SK-N-SH (cell line): ENCODE data around the gene ABHD12. TPM values are rescaled to one million over a fixed set of nuclear protein-coding genes. Genes with fewer than 3 reads are reported as not detected.

Experiments
- CTCF ChIA-PET: fragments of 300-600, 350-600 bp; formaldehyde crosslinking; extraction: SDS; loops from one replicate; lab custom pipeline; 2021; lab: Yijun Ruan, JAX
- POLR2A ChIA-PET: fragments of 350-600 bp; sonication (Branson Sonifier 250); formaldehyde crosslinking; extraction: SDS; loops from one replicate; lab custom pipeline; 2020; ENCODE audit warnings: antibody characterized with exemption, inconsistent platforms; lab: Yijun Ruan, JAX
- DNase-seq: peaks from one replicate; pipeline ENCODE4 v3.0.0; 2012
- H2AFZ ChIP-seq: fragments of 200-600 bp; sonication (generic); 2 replicates; pipeline ENCODE4 v1.8.1; 2016; ENCODE audit warnings: antibody characterized with exemption, mild to moderate bottlenecking, low read depth
- H3F3A ChIP-seq: fragments of 200-600 bp; sonication (generic); replicated peaks from 2 replicates; pipeline ENCODE3; 2016; ENCODE audit warnings: antibody characterized with exemption, mild to moderate bottlenecking; ENCODE audit not compliant: insufficient read depth
- H3K27ac ChIP-seq, 2 experiments: fragments of 200-500 bp in 1 of 2; fragments of 200-600 bp in 1 of 2; sonication (Bioruptor generic) in 1 of 2; sonication (generic), shearing (Covaris generic) in 1 of 2; 2 replicates each; pipeline versions ENCODE4 v1.5.1 to v1.6.1; 2014 to 2016; ENCODE audit warnings: low read depth in 2 of 2, inconsistent platforms in 1 of 2, low read length in 1 of 2, mild to moderate bottlenecking in 1 of 2, mixed read lengths in 1 of 2
- H3K27me3 ChIP-seq: fragments of 200-600 bp; sonication (generic), shearing (Covaris generic); 2 replicates; pipeline ENCODE4 v1.6.1; 2016; ENCODE audit warnings: mixed run types; ENCODE audit not compliant: insufficient read depth
- H3K36me3 ChIP-seq, 2 experiments: fragments of 200-500 bp in 1 of 2; fragments of 200-600 bp in 1 of 2; sonication (Bioruptor generic) in 1 of 2; sonication (generic) in 1 of 2; replicated peaks in 1 of 2; 2 replicates each; pipeline versions ENCODE3 to v1.5.1; 2014 to 2016; ENCODE audit warnings: low read length in 1 of 2, mild to moderate bottlenecking in 1 of 2; ENCODE audit not compliant: insufficient read depth in 2 of 2, control insufficient read depth in 1 of 2
- H3K4me1 ChIP-seq, 2 experiments: fragments of 200-500 bp in 1 of 2; fragments of 200-600 bp in 1 of 2; sonication (Bioruptor generic) in 1 of 2; sonication (generic), shearing (Covaris generic) in 1 of 2; 2 replicates each; pipeline versions ENCODE4 v1.5.1 to v1.6.1; 2014 to 2016; ENCODE audit warnings: low read depth in 1 of 2, low read length in 1 of 2, mixed run types in 1 of 2; ENCODE audit not compliant: insufficient read depth in 2 of 2, control insufficient read depth in 1 of 2
- H3K4me2 ChIP-seq: fragments of 200-600 bp; sonication (generic), shearing (Covaris generic); 2 replicates; pipeline ENCODE4 v1.6.1; 2017; ENCODE audit warnings: mixed run types
- H3K4me3 ChIP-seq, 2 experiments: fragments of 200-500 bp in 1 of 2; fragments of 200-600 bp in 1 of 2; sonication (Bioruptor generic) in 1 of 2; sonication (generic), shearing (Covaris generic) in 1 of 2; 2 replicates each; pipeline versions ENCODE4 v1.5.1 to v1.8.1; 2014 to 2016; ENCODE audit warnings: low read depth in 2 of 2, inconsistent platforms in 1 of 2, low read length in 1 of 2, mild to moderate bottlenecking in 1 of 2, mixed read lengths in 1 of 2, moderate library complexity in 1 of 2
- H3K79me2 ChIP-seq: fragments of 200-600 bp; sonication (generic); 2 replicates; pipeline ENCODE4 v1.8.1; 2017; ENCODE audit warnings: mild to moderate bottlenecking; ENCODE audit not compliant: insufficient read depth
- H3K9ac ChIP-seq: fragments of 200-600 bp; sonication (generic); 2 replicates; pipeline ENCODE4 v1.6.1; 2017; ENCODE audit warnings: mixed run types
- H3K9me2 ChIP-seq: fragments of 200-600 bp; sonication (generic); 2 replicates; pipeline ENCODE4 v1.6.1; 2017; ENCODE audit warnings: mixed run types
- H3K9me3 ChIP-seq: fragments of 200-600 bp; sonication (generic); 2 replicates; pipeline ENCODE4 v1.6.1; 2017; ENCODE audit warnings: mixed run types, mild to moderate bottlenecking, moderate library complexity
- H4K20me1 ChIP-seq: fragments of 200-600 bp; sonication (generic); 2 replicates; pipeline ENCODE4 v1.6.1; 2017; ENCODE audit warnings: mild to moderate bottlenecking, mixed run types; ENCODE audit not compliant: insufficient read depth
- ELF1 ChIP-seq: IDR thresholded peaks from 2 replicates; pipeline ENCODE4 v1.4.0; 2012
- EP300 ChIP-seq, 2 experiments: IDR thresholded peaks; 2 replicates each; pipeline versions ENCODE4 v1.4.0 to v1.6.1; 2012; ENCODE audit warnings: borderline replicate concordance in 1 of 2, low read depth in 1 of 2, low read length in 1 of 2
- FOXM1 ChIP-seq: IDR thresholded peaks from 2 replicates; pipeline ENCODE4 v1.4.0; 2012; ENCODE audit warnings: low read depth, mild to moderate bottlenecking
- GATA2 ChIP-seq: sonication (generic); formaldehyde crosslinking; IDR thresholded peaks from 2 replicates; pipeline ENCODE4 v1.5.0; 2020; ENCODE audit warnings: mild to moderate bottlenecking, missing genetic modification reagents
- JUND ChIP-seq: IDR thresholded peaks from 2 replicates; pipeline ENCODE4 v1.4.0; 2012
- MEF2A ChIP-seq: IDR thresholded peaks from 2 replicates; pipeline ENCODE4 v1.4.0; 2012; ENCODE audit warnings: low read depth, borderline replicate concordance
- NFIC ChIP-seq: IDR thresholded peaks from 2 replicates; pipeline ENCODE4 v1.4.0; 2012; ENCODE audit warnings: borderline replicate concordance
- POLR2AphosphoS5 ChIP-seq: IDR thresholded peaks from 2 replicates; pipeline ENCODE4 v1.6.1; 2012; ENCODE audit warnings: low read depth, low read length
- RAD21 ChIP-seq: IDR thresholded peaks from 2 replicates; pipeline ENCODE4 v1.6.1; 2012; ENCODE audit warnings: mild to moderate bottlenecking, low read length
- RFX5 ChIP-seq: IDR thresholded peaks from 2 replicates; pipeline ENCODE4 v1.6.1; 2012; ENCODE audit warnings: mild to moderate bottlenecking, improper control_type of control experiment, low read length
- TAF1 ChIP-seq: IDR thresholded peaks from 2 replicates; pipeline ENCODE4 v1.6.1; 2012; ENCODE audit warnings: low read depth, mild to moderate bottlenecking, low read length, moderate library complexity, borderline replicate concordance
- TCF12 ChIP-seq: IDR thresholded peaks from 2 replicates; pipeline ENCODE4 v1.4.0; 2012
- TEAD4 ChIP-seq: IDR thresholded peaks from 2 replicates; pipeline ENCODE4 v1.4.0; 2012; ENCODE audit warnings: mild to moderate bottlenecking, borderline replicate concordance; ENCODE audit not compliant: insufficient read depth
- USF1 ChIP-seq: IDR thresholded peaks from 2 replicates; pipeline ENCODE4 v1.4.0; 2012; ENCODE audit warnings: low read depth, borderline replicate concordance
- YY1 ChIP-seq: IDR thresholded peaks from 2 replicates; pipeline ENCODE4 v1.4.0; 2012; ENCODE audit warnings: low read depth, mild to moderate bottlenecking
- WGBS: methylation state at CpG from one replicate; pipeline ENCODE4 v1.1.6; 2017; ENCODE audit warnings: low lambda C conversion rate; 5-methylcytosine and 5-hydroxymethylcytosine counted together
- polyA plus RNA-seq, 3 experiments: library from polyadenylated mRNA; depleted of rRNA; stranded (reverse); fragments of >200 nt; gene quantifications; 2 replicates each; pipeline ENCODE4 v1.2.3, GENCODE V29; 2012
- TF ChIP-seq, protein P1 (sequence below): IDR thresholded peaks from 2 replicates; pipeline ENCODE4 v1.4.0; 2012; ENCODE audit warnings: low read depth
- TF ChIP-seq, protein P2 (sequence below): IDR thresholded peaks from 2 replicates; pipeline ENCODE4; 2012

ABHD12 gene
- polyA plus RNA-seq, 1 of the 3 experiments (the other 2 are of a cell fraction) = 33.5 TPM

DNA sequence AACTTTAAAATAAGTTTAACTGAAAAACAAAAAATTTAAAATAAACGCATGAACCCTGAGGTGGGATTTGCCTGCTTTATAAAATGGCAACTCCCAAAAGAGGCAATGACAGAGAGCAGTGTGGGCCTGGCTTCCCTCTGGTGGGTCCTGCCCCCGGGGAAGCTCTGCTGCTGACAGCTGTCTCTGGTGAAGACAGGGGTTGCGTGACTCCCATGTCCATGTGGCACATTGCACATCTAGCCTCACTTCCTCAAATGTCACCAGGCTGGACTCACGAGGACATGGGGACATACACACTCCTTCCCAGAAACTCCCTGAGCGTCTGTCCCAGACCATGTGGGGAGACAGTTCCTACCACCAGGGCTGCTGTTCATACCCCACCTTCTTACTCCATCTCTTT, 66.2 kb downstream of the ABHD12 start:
- 81% methylated on average over 4 of the region's 5 CpGs for WGBS
- no peaks in the 10 kb centered on the region for H3F3A ChIP-seq
- no peak overlapping the region for H2AFZ ChIP-seq
- H3K4me3 ChIP-seq = no peak overlapping the region
- H3K9me3 ChIP-seq = no peaks in the 10 kb centered on the region
- H3K4me2 ChIP-seq = no peak overlapping the region
- no peak overlapping the region for H3K27ac ChIP-seq
- H4K20me1 ChIP-seq = no peaks in the 10 kb centered on the region
- no peaks in the 10 kb centered on the region for H3K27me3 ChIP-seq
- no peak for DNase-seq
- H3K9ac ChIP-seq = no peak overlapping the region
- H3K36me3 ChIP-seq = peaks cover 5 to 10% of the 10 kb centered on the region in 2 experiments
- ChIA-PET POLR2A (no interaction called here), CTCF (no interaction called here)
- peaks cover 8% of the 10 kb centered on the region; the same call in 1 of the 2 replicates for H3K79me2 ChIP-seq
- no peak for TF ChIP-seq EP300 (IDR thresholded peaks at IDR 0.05; ENCODE audit: borderline replicate concordance in 1 of 2, low read depth in 1 of 2, low read length in 1 of 2)
- no peak for TF ChIP-seq RFX5
- TF ChIP-seq, protein P1, sequence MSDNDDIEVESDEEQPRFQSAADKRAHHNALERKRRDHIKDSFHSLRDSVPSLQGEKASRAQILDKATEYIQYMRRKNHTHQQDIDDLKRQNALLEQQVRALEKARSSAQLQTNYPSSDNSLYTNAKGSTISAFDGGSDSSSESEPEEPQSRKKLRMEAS = no peak
- no peak for TF ChIP-seq YY1
- TF ChIP-seq, protein P2, sequence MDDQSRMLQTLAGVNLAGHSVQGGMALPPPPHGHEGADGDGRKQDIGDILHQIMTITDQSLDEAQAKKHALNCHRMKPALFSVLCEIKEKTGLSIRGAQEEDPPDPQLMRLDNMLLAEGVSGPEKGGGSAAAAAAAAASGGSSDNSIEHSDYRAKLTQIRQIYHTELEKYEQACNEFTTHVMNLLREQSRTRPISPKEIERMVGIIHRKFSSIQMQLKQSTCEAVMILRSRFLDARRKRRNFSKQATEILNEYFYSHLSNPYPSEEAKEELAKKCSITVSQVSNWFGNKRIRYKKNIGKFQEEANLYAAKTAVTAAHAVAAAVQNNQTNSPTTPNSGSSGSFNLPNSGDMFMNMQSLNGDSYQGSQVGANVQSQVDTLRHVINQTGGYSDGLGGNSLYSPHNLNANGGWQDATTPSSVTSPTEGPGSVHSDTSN = no peak
- TF ChIP-seq FOXM1 = no peak
- no peak for TF ChIP-seq USF1
- TF ChIP-seq JUND = no peak
- no peak for TF ChIP-seq TCF12
- no peak for TF ChIP-seq RAD21
- no peak for TF ChIP-seq MEF2A
- no peak for TF ChIP-seq NFIC
- no peak for TF ChIP-seq TEAD4
- TF ChIP-seq ELF1 = no peak
- no peak for TF ChIP-seq TAF1
- no peak for TF ChIP-seq POLR2AphosphoS5
- TF ChIP-seq GATA2 (CRISPR knock-in tag) = no peak
- no peaks in the 10 kb centered on the region for H3K9me2 ChIP-seq
- H3K4me1 ChIP-seq = peaks cover 0 to 25% of the 10 kb centered on the region in 2 experiments; a peak in 2 of 4 replicates

DNA sequence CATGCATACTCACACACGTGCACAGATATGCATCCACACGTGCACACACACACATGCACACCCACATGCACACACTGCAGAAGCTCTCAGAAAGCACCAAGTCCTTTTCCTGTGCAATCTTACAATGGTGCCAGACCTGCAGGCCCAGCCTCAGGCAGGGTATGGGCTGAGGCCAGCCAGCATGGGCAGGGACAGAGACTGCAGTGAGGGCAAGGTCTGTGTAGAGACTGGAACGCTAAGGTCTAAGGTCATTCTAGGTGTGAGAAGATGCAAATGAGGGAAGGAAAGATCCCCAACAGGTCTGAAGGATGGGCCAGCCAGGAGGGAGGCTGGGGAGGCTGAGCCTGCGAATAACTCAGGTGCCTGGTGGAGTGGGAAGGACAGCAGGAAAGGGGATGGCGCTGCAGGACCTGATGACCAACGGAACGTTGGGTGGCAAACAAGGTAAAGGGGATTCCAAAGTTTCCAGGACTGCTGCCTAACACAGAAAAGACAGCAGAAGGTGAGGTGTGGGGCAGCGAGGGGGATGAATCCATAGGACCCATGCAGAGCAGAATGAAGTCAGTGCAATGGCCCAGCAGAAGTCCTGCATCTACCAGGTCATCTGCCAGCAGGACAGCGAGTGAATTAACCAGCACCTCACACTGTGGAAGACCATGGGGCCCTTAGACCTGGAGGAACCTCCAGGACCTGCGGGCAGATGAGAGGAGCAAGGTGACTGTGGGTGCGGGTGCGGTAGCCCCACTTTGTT, 67.0 kb downstream of the ABHD12 start:
- 96% methylated on average over 12 of the region's 12 CpGs for WGBS
- H3K9me3 ChIP-seq = no peaks in the 10 kb centered on the region
- no peak overlapping the region for H3K4me3 ChIP-seq
- H3K4me1 ChIP-seq = peaks cover 0 to 26% of the 10 kb centered on the region in 2 experiments; a peak in 2 of 4 replicates
- POLR2A ChIA-PET = no interaction called here
- peaks cover 5 to 10% of the 10 kb centered on the region in 2 experiments for H3K36me3 ChIP-seq
- H3K9me2 ChIP-seq = no peaks in the 10 kb centered on the region
- H2AFZ ChIP-seq = no peak overlapping the region
- H3K4me2 ChIP-seq = no peak overlapping the region
- H3K27me3 ChIP-seq = no peaks in the 10 kb centered on the region
- no peak overlapping the region for H3K27ac ChIP-seq
- peaks cover 1% of the 10 kb centered on the region; the same call in 1 of the 2 replicates for H3K79me2 ChIP-seq
- no peaks in the 10 kb centered on the region for H3F3A ChIP-seq
- TF ChIP-seq EP300 (IDR thresholded peaks at IDR 0.05; ENCODE audit: borderline replicate concordance in 1 of 2, low read depth in 1 of 2, low read length in 1 of 2) = no peak
- CTCF ChIA-PET = no interaction called here
- no peak for DNase-seq
- no peaks in the 10 kb centered on the region for H4K20me1 ChIP-seq
- H3K9ac ChIP-seq = no peak overlapping the region
